Measurements from ENCODE around the gene SLC22A23.

SLC22A23 gene

DNA sequence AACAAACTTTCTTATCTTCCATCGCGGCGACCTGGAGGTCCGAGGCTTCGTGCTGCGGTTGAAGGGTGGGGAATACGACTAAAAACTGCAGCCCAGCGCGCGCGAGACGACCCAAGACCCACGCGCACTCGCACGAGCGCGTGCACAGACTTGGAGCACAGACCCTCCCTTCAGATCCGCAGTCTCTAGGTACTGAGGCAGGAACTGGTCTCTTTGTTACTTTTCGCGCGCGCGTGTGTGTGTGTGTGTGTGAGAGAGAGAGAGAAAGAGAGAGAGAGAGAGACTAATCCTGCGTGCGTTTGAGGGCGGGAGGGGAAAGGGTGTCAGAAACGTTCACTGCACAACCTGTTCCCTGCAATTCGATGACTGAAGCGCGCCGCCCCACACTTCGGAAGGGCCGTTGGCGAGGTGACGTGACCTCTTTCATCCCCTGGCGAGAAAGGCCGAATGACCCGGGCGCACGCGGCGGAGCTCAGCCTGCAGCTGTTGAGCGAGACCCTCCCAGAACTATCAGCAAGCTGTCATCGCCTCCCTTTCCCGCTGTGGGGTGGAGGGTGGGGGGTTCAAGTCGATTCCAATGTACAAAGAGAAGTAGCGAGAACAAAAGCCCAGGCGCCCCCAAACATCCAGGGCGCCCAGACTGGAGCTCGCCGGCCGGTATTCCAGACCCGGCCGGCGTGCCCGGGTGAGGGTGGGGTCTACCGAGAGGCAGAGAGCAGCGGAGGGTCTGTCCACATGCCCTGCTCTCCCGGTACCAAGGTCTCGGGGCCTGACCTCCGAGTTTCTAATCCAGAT lies 227.9 kb downstream of the SLC22A23 start:
- Histone ChIP-seq H3K9ac (ENCODE audit: low read length) (no peak overlapping the region), H3K79me2 (ENCODE audit: low read length) (no peaks in the 10 kb centered on the region), H3K27me3 (replicated peaks; ENCODE audit: insufficient read depth, low read length) (peaks cover 39% of the 10 kb centered on the region), H4K20me1 (ENCODE audit: insufficient read depth, low read length) (no peaks in the 10 kb centered on the region), H3K27ac (ENCODE audit: low read length) (no peak overlapping the region), H2AFZ (ENCODE audit: low read length) (peak overlapping the region; percentile 51), H3F3A (ENCODE audit: insufficient read depth, low read length) (0 out of 2 replicates have a peak, but pooled peaks cover 5% of the 10 kb centered on the region), H3K9me2 (replicated peaks; ENCODE audit: insufficient read depth, low read length) (no peaks in the 10 kb centered on the region), H3K4me2 (ENCODE audit: low read depth, low read length) (peak overlapping the region; percentile 46), H3K4me1 (ENCODE audit: low read length) (peaks cover 18% of the 10 kb centered on the region), H3K9me3 (replicated peaks; ENCODE audit: insufficient read depth, low read length) (no peaks in the 10 kb centered on the region), H3K36me3 (replicated peaks; ENCODE audit: insufficient read depth, low read length) (no peaks in the 10 kb centered on the region), H3K4me3 (ENCODE audit: low read length) (0 out of 2 replicates have a peak overlapping the region, but pooled peaks have one; percentile 34)
- no peak for DNase-seq
- TF ChIP-seq, protein P1, sequence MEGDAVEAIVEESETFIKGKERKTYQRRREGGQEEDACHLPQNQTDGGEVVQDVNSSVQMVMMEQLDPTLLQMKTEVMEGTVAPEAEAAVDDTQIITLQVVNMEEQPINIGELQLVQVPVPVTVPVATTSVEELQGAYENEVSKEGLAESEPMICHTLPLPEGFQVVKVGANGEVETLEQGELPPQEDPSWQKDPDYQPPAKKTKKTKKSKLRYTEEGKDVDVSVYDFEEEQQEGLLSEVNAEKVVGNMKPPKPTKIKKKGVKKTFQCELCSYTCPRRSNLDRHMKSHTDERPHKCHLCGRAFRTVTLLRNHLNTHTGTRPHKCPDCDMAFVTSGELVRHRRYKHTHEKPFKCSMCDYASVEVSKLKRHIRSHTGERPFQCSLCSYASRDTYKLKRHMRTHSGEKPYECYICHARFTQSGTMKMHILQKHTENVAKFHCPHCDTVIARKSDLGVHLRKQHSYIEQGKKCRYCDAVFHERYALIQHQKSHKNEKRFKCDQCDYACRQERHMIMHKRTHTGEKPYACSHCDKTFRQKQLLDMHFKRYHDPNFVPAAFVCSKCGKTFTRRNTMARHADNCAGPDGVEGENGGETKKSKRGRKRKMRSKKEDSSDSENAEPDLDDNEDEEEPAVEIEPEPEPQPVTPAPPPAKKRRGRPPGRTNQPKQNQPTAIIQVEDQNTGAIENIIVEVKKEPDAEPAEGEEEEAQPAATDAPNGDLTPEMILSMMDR (IDR thresholded peaks at IDR 0.05; ENCODE audit: low read length) = no peak

DNA sequence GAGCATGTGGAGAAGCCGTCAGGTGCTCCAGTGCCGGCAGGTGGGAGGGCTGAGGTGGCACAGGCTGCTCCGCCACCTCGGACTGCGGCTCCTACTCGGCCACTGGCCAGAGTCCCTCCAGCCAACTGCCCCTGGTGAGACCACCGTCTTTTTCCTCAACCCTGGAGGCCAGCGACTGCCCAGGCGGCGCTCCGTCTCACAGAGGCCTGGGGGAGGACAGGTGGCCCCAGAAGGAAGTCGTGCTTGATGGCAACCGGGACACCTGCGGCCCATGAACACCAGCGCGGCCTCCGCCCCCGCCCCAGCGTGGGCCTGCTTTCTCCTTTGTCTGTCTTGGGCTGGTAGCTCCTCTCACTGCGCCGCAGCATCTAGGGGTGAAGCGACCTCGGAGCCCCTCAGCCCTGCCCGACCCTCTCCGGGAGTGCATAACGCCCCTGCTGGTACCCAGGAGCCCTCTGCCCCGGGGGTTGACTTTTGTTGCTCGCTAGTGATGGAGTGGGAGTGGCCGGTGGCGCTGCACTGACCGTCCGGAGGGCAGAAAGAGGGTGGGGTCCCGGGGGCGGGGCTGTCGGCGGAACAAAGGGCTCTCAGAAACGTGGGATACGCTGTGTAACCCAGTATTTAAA lies 228.7 kb downstream of the SLC22A23 start:
- Histone ChIP-seq H3K27ac (ENCODE audit: low read length) (no peak overlapping the region), H3K4me3 (ENCODE audit: low read length) (peak overlapping the region; percentile 61), H3K4me2 (ENCODE audit: low read depth, low read length) (peak overlapping the region; percentile 93), H3K4me1 (ENCODE audit: low read length) (peaks cover 25% of the 10 kb centered on the region), H3K36me3 (replicated peaks; ENCODE audit: insufficient read depth, low read length) (no peaks in the 10 kb centered on the region), H2AFZ (ENCODE audit: low read length) (peak overlapping the region; percentile 81), H3K79me2 (ENCODE audit: low read length) (no peaks in the 10 kb centered on the region), H3K9ac (ENCODE audit: low read length) (no peak overlapping the region; the same call in 1 of the 2 replicates), H4K20me1 (ENCODE audit: insufficient read depth, low read length) (no peaks in the 10 kb centered on the region), H3K9me2 (replicated peaks; ENCODE audit: insufficient read depth, low read length) (no peaks in the 10 kb centered on the region), H3K27me3 (replicated peaks; ENCODE audit: insufficient read depth, low read length) (peaks cover 39% of the 10 kb centered on the region), H3K9me3 (replicated peaks; ENCODE audit: insufficient read depth, low read length) (no peaks in the 10 kb centered on the region), H3F3A (ENCODE audit: insufficient read depth, low read length) (peaks cover 6% of the 10 kb centered on the region; the same call in 1 of the 2 replicates)
- TF ChIP-seq, protein P1 (IDR thresholded peaks at IDR 0.05; ENCODE audit: low read length) = no peak
- TF ChIP-seq EZH2 (optimal IDR thresholded peaks at IDR 0.05; ENCODE audit: low read depth, low read length) (no peak), EZH2phosphoT487 (IDR thresholded peaks at IDR 0.05; ENCODE audit: low read length) (no peak)
- DNase-seq = peak; percentile 31

DNA sequence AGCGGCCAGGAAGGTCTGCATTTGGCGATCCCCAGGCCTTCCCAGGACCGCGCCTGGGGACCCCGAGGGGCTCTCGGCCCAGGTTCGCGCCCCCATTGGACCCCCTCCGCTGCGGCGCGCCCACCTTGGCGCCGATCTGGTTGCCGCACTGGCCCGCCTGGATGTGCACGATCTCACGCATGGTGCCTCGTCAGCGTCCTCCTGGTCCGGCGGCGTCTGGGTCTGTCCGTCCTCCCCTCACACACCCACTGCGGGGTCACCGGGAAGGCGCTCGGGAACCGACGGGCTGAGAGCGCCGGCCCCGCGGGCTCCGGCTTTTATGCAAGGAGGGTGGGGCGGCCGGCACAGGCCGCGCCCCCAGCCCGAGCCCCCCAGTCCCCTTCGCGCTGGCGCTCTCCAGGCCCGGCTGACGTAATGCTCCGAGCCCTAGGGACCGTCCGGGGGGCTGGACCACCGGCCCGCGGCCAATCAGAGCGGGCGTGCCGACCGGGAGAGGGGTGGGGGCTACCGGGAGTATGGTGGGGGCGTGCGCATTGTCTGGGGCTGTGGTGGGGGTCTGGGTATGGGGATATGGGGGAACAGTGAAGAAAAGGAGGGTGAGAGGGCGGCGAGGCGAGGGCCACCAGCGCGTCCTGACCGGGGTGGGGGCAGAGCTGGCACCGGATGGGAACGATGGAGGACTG lies 229.3 kb downstream of the SLC22A23 start, which contains the start of gene TUBB2B:
TSS of gene TUBB2B (minus strand) at position 291 of the 683 bp plus-strand sequence. CDS start at position 181, 110 bp downstream.
- TF ChIP-seq, protein P1 (IDR thresholded peaks at IDR 0.05; ENCODE audit: low read length) = no peak
- TF ChIP-seq EZH2 (optimal IDR thresholded peaks at IDR 0.05; ENCODE audit: low read depth, low read length) (no peak), EZH2phosphoT487 (IDR thresholded peaks at IDR 0.05; ENCODE audit: low read length) (no peak)
- H4K20me1 ChIP-seq (ENCODE audit: insufficient read depth, low read length) = no peaks in the 10 kb centered on the region
- DNase-seq = no peak

More for the DNA sequence above, 229.3 kb downstream of the SLC22A23 start, which contains the start of gene TUBB2B:
- H3K4me2 ChIP-seq (ENCODE audit: low read depth, low read length) = peak within 1 kb of the TSS; percentile 93
- peak within 1 kb of the TSS; percentile 39; the same call in 1 of the 2 replicates for H3K9ac ChIP-seq (ENCODE audit: low read length)
- peak within 1 kb of the TSS; percentile 81 for H2AFZ ChIP-seq (ENCODE audit: low read length)
- peaks cover 31% of the 10 kb centered on the region for H3K4me1 ChIP-seq (ENCODE audit: low read length)
- peak within 1 kb of the TSS; percentile 28; the same call in 1 of the 2 replicates for H3K27ac ChIP-seq (ENCODE audit: low read length)
- peaks cover 11% of the 10 kb centered on the region; the same call in 1 of the 2 replicates for H3F3A ChIP-seq (ENCODE audit: insufficient read depth, low read length)
- no peaks in the 10 kb centered on the region for H3K9me3 ChIP-seq (replicated peaks; ENCODE audit: insufficient read depth, low read length)
- H3K79me2 ChIP-seq (ENCODE audit: low read length) = no peaks in the 10 kb centered on the region
- H3K27me3 ChIP-seq (replicated peaks; ENCODE audit: insufficient read depth, low read length) = peaks cover 39% of the 10 kb centered on the region
- H3K4me3 ChIP-seq (ENCODE audit: low read length) = peak within 1 kb of the TSS; percentile 61
- H3K9me2 ChIP-seq (replicated peaks; ENCODE audit: insufficient read depth, low read length) = no peaks in the 10 kb centered on the region
- H3K36me3 ChIP-seq (replicated peaks; ENCODE audit: insufficient read depth, low read length) = no peaks in the 10 kb centered on the region

Measured in MM.1S (cell line).